NCI-H446 treated with DMSO at 0.1 percent for 48 hours (cell line): ENCODE measurements around the gene ALPL.
"Not testable (repeated sequence)": the region's sequence is repeated elsewhere in the genome, so short reads cannot be mapped to it uniquely, and the experiment has no call there.

Source experiments
- DNase-seq: peaks from one replicate; lab custom pipeline; 2025; lab: John Stamatoyannopoulos, UW

ALPL gene

DNA sequence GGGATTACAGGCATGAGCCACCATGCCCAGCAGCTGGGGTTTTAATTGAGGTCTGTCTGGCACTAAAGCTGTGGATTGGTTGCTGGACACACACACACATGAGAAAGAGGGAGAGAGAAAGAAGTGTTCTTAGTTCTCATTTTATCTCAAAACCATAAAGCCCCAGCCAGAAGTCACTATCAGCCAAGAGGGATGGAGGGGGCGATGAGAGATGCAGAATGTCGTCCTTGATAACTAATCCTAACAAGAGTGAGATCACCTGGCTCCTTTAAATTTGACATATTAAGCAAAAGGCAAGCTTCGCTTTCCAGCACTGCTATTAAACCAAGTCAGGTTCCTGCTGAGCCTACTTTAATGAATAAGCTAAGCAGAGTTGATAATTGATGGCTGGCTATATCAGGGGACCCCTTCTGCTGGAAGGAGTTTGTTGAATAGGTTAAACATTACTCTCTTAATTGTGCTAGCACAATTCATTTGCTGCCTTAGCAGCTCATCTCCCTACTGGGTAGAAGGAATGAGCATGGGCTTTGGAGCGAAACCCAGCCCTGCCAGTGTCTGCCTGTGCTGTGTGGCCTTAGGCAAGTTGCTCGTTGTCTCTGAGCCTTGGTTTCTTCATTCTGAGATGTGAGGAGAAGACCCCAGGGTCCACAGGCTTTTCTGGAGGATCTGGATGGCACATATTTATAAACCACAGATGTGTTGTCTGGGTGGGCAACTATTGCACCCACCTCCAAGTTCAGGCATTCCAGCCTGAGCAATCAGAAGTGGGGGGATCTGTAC lies 50.8 kb downstream of the ALPL start:
- no peak for DNase-seq

DNA sequence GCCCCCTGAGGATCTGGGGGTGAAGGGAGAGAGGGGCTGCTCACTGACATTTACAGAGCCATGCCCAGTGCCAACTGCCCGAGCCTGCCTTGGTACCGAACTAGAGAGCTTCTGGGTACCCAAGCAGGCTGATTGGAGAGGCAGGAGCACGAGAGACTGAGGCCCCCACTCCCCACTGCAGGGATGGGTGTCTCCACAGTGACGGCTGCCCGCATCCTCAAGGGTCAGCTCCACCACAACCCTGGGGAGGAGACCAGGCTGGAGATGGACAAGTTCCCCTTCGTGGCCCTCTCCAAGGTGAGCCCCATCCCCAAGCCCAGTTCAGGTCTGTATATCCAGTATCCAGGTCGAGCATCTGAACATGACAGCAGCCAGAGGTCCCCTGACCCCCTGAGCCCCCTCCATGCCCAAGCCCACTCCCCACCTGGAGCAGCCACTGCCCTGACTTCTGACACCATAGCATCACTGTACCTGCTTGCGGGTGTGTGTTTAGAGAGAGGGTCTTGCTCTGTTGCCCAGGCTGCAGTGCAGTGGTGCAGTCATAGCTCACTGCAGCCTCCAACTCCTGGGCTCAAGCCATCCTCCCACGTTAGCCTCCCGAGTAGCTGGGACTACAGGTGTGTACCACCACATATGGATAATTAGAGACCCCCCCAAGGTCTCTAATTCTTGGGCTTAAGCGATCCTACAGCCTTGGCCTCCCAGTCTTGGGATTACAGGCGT lies 51.9 kb downstream of the ALPL start:
- DNase-seq = no peak

DNA sequence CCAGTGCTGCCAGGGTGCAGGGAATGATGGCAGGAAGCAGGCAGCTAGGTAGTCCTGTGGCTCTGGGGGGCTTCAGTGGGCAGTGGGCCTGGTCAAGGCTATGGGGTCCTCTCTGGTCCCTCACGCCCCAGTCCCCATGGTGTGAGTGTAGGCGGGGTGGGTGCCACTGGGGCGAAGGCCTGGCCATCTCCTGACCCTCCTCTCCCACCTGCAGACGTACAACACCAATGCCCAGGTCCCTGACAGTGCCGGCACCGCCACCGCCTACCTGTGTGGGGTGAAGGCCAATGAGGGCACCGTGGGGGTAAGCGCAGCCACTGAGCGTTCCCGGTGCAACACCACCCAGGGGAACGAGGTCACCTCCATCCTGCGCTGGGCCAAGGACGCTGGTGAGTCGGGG lies 53.7 kb downstream of the ALPL start:
- DNase-seq = no peak

DNA sequence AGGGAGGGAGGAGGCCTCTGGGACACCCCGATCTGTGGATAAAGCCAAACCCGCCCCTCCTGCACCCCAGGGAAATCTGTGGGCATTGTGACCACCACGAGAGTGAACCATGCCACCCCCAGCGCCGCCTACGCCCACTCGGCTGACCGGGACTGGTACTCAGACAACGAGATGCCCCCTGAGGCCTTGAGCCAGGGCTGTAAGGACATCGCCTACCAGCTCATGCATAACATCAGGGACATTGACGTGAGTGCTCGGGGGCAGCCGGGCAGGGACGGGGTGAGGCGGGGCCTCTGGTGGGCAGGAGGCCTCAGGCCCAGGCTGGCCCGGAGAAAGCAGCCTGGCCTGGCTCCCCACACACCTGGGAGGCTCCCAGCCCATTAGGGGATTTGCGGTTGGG lies 54.7 kb downstream of the ALPL start:
- DNase-seq = no peak

DNA sequence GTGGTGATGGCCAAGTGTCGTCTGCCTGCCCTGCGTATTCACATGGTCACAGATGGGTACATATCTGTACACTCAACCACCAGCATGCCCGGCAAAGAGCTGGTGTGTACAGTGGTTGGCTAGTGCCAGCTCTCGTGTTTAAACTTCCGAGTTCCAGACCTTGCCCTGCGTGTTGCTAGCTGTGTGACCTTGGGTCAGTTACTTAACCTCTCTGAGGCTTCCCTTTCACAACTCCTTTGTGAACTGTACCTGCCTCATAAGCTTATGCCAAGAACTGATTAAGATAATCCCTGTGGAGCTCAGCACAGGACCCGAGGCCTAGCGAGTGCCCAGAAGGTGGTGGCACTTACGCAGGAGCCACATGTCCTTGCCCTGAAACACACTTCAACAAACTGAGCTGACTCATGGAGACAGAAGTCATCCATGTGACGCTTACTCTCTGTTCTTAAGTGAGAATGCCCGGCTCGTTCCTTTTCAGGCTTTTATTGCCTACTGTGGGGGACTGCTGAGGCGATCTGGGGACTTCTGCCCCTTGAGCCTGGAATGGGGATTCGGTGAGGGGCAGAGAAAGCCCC lies 55.4 kb downstream of the ALPL start:
- DNase-seq = no peak

GRCh38 chr1:21565285-21565684 lies 56.1 kb downstream of the ALPL start:
- DNase-seq = no peak

DNA sequence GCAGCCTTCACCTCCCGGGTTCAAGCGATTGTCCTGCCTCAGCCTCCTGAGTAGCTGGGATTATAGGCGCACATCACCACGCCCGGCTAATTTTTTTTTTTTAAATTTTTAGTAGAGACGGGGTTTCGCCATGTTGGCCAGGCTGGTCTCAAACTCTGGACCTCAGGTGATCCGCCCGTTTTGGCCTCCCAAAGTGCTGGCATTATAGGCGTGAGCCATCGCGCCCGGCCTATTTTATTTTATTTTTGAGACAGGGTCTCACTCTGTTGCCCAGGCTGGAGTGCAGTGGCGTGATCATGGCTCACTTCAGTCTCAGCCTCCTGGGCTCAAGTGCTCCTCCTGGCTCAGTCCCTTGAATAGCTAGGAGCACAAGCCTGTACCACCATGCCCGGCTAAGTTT lies 57.1 kb downstream of the ALPL start:
- not testable (repeated sequence) for DNase-seq

DNA sequence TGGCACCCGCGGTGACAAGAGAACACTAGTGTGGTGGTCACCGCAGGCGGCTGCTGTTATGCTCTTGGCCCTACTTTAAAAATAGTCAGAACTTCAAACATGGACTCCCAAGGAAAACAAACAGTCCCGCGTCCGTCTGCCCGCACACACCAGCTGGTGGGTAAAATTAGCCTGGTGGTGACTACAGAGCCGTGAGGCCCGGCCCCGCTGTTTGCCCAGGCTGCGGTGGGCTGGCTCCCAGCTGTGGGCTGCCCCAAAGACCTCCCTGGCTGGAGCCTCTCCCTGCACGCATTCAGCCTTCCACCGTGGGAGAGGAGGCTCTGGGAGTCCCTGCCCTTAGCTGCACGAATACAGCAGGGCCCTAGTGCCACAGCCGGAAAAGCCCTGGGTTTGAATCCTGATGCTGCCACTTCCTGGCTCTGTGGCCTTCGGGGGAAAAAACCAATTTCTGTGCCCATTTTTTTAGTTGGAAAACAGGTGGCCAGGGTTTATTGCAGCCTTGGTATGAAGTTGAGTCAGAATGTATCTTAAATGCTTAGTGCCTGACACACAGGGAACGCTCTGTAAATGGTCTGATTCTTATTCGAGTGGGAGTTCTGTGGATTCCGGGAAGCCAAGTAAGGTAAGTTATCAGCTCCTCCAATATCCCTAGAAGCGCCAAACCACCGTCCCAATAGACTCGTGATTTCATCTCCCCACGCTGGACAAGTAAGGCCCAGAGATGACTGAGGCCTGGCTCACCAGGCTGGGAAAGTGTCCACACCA lies 58.2 kb downstream of the ALPL start:
- no peak for DNase-seq

GRCh38 chr1:21568006-21568746 lies 59.0 kb downstream of the ALPL start:
- no peak for DNase-seq

- DNase-seq = no peak
Measured at GRCh38 chr1:21568809-21569385, 59.7 kb downstream of the ALPL start.

- no peak for DNase-seq
Measured at GRCh38 chr1:21569820-21570527, 60.8 kb downstream of the ALPL start.

DNA sequence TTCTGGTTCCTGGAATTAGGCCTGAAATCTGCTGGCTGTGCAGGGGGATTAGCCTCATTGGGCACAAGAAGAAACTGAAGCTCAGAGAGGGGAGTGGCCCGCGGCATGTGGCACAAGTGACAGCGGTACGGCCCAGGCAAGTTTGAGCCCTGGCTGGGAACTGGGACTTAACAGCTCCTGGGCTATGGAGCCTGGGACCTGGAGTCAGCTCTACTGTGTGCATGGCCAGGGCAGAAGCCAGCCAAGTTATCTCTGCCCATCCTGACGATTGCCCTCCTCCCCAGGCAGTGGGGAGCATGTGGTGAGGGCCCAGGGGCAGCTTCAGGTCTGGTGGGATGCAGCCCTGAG lies 61.3 kb downstream of the ALPL start:
- no peak for DNase-seq

DNA sequence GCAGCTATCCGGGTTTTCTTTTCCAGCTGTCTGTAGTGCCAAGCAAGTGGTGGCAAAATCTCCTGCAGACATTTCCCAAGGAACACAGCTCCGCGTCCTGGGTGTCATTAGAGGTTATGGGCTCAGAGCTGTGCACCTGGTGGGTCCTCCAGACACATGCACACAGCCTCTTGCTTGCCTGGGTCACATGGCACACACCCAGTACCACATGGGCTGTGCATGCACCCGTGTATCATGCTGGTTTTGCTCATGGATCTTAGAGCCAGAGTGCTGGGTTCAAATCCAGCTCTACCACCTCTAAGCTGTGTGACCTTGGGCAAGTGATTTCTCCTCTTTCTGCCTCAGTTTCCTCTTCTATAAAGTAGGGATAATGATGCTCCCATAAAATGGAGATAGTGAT lies 61.7 kb downstream of the ALPL start:
- no peak for DNase-seq

DNA sequence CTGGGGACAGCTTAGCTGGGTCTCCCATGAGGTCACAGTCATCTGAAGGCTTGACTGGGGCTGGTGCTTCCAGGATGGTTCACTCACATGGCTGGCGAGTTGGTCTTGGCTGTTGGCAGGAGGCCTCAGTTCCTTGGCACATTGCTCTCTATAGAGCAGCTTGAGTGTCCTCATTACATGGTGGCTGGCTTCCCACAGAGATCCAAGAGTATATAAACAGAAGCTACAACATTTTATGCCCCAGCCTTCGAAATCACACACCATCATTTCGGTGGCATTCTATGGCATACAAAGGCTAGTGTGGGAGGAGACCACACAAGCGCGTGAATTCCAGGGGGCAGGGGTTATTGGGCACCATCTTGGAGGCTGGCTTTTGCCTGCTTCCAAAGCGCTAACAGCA lies 63.0 kb downstream of the ALPL start:
- peak; percentile 82 for DNase-seq

DNA sequence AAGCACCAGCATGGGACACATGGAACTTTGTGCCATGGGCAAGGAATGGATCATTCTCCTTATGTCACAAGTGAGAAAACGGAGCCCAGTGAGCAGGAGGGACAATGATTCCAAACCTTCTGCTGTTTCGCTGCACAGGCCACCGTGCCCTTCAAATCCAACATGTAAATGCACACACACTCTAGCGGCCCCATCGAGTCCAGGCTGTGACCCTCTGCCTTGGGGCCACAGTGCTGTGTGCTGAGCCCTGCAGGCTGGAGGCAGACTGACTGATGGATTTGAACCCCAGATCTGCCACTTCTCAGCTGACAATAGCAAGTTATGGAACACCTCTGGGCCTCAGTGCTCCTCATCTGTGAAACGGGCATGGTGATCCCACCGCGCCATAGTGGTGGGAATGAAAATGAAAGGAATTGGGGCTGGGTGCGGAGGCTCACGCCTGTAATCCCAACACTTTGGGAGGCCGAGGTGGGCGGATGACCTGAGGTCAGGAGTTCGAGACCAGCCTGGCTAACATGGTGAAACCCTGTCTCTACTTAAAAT lies 63.6 kb downstream of the ALPL start:
- DNase-seq = no peak

DNA sequence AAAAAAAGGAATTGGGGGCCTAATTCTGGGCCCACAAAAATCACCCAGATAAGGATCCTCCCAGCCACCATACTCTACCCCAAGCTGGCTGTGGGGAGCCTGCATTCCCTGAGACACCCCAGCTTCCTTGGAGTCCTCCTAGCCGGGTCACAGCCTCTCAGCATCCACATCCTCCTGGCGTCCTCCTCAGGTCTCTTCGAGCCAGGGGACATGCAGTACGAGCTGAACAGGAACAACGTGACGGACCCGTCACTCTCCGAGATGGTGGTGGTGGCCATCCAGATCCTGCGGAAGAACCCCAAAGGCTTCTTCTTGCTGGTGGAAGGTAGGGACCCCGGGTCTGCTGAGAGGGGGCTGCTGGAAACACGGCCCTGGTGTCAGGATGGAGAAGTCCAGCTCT lies 64.3 kb downstream of the ALPL start:
- DNase-seq = no peak

DNA sequence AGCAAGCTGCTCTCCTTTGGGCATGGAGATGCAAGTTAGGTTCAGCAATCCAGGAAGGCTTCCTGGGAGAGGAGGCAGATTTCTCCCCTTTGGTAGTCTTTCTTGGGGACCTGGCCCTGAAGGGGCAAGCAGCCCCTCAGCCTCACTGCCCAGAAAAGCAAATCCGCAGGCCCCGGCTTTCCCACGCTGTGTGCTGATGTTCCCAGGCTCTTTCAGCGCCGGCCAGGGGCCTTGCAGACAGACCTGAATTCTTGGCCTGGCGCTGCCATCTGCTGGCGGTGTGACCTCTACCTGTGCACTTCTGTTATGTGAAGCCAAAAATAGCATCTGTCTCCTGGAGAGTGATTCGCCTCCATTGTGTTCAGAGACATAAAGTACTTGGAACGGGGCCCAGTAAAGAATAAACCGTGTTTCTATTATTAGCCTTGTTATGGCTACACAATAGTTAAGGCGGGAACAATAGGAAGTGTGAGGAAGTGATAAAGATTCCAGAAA lies 64.8 kb downstream of the ALPL start:
- peak; percentile 81 for DNase-seq

DNA sequence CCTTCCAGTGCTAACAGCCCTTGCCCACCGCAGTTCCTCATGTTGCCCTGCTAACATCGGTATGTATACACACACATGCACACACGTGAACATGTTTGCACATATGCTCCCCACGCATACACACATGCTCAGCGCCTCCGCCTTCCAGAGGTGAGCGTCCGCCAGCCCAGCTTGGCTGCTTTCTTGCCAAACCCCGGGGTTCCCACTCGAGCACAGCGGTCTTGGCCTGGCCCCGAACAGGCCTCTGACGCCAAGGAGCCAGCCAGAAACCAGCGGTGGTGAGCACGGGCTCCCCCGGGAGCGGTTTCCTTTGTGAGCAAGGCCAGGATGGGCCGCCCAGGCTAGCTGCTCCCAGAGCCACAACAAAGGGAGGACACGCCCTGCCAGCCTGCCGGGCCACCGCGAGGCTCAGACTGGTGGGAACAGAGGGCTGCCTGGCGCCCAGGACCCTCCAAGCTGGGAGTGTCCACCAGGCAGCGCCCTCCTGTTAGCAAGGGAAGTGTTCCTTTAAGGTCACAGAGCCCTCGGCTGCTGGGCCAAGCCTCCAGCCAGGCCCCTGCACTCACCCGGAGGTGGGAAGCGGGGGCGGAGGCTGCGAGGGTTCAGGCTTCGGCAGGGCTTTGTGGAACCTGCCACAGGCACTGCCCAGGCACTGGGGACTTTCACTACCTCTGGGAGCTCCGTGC lies 65.4 kb downstream of the ALPL start:
- DNase-seq = peak; percentile 81

DNA sequence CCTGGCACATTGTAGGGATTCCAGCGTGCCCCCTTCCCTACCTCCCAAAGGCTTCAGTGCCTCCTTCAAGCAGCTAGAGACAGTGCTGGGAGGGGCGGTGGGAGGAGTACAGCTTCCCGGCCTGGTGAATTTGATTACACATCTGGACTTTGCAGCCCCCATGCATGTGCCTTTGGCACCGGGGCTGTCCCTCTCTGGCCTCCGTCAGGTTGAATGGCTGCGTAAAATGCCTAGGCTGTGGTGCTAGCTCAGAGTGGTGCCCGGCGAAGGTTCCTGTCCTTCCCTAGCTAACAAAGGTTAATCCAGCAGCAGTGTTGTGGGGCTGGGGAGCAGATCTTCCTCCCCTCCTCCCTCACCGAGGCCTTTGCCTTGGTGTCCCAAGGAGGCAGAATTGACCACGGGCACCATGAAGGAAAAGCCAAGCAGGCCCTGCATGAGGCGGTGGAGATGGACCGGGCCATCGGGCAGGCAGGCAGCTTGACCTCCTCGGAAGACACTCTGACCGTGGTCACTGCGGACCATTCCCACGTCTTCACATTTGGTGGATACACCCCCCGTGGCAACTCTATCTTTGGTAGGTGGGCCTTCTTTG lies 66.2 kb downstream of the ALPL start:
- no peak for DNase-seq
